ENCODE results near the gene LAMB1. TPM values are rescaled to one million over a fixed set of nuclear protein-coding genes. Genes with fewer than 3 reads are reported as not detected.

The LAMB1 gene
- total and polyA plus RNA-seq, 2 of the 13 experiments (the other 11 are each of a cell fraction or from before 2014, with no cell fraction given), result 109 to 124 TPM

GRCh38 chr7:107946881-107947280, 56.1 kb downstream of the LAMB1 start:
- Histone ChIP-seq H3K4me1 (ENCODE audit: insufficient read depth, low read length) (peaks cover 40% of the 10 kb centered on the region), H3K27ac (ENCODE audit: extremely low read length, insufficient read depth, low read length) (no peak overlapping the region), H2AFZ (ENCODE audit: low read length) (no peak overlapping the region), H3K9ac (ENCODE audit: insufficient read depth, low read depth, low read length) (no peak overlapping the region), H3K36me3 (replicated peaks in 1 of 2; ENCODE audit: control insufficient read depth in 1 of 2, insufficient read depth in 2 of 2, low read length in 2 of 2) (peaks cover 29 to 60% of the 10 kb centered on the region in 2 experiments), H3K4me2 (ENCODE audit: low read depth, low read length) (no peak overlapping the region), H4K20me1 (ENCODE audit: insufficient read depth, low read length) (no peaks in the 10 kb centered on the region), H3K79me2 (ENCODE audit: insufficient read depth, low read length) (no peaks in the 10 kb centered on the region), H3K27me3 (ENCODE audit: control insufficient read depth in 1 of 2, insufficient read depth in 2 of 2, low read length in 2 of 2) (no peaks in the 10 kb centered on the region), H3K4me3 (replicated peaks in 1 of 3; ENCODE audit: insufficient read depth in 1 of 3, low read depth in 2 of 3, low read length in 3 of 3) (no peak overlapping the region), H3K9me3 (ENCODE audit: low read length) (no peaks in the 10 kb centered on the region)
- no TSS peak for BruUV-seq (replicated peaks)
- no peak for DNase-seq (ENCODE audit: low spot score)
- no peak for FAIRE-seq
- WGBS (ENCODE audit: low lambda C conversion rate), result 95% methylated on average over 6 of the region's 6 CpGs
- no peak for ATAC-seq
- in situ Hi-C loops (cut with HindIII; ENCODE audit: extremely low pct_ligation_motif_present, low pct_unique_long_range_greater_than_20kb), result no loop called here
- CTCF ChIA-PET (ENCODE audit: low intra/inter-chr PET ratio, low total read pairs), result no interaction called here
- POLR2A ChIA-PET, result no interaction called here
- TF ChIP-seq ZEB1 (IDR thresholded peaks at IDR 0.05; ENCODE audit: insufficient replicate concordance, low read depth) (no peak), ZNF782 (CRISPR knock-in tag; IDR thresholded peaks at IDR 0.05; ENCODE audit: borderline replicate concordance) (no peak), ZNF362 (CRISPR knock-in tag; IDR thresholded peaks at IDR 0.05; ENCODE audit: borderline replicate concordance) (no peak), ZNF10 (CRISPR knock-in tag; IDR thresholded peaks at IDR 0.05; ENCODE audit: borderline replicate concordance, low read depth) (no peak), USF2 (IDR thresholded peaks at IDR 0.05; ENCODE audit: low read depth, low read length) (no peak), USF2 (CRISPR knock-in tag; IDR thresholded peaks at IDR 0.05; ENCODE audit: borderline replicate concordance) (no peak), SALL1 (CRISPR knock-in tag; IDR thresholded peaks at IDR 0.05) (no peak), TARDBP (CRISPR knock-in tag; IDR thresholded peaks at IDR 0.05) (no peak), NFIC (IDR thresholded peaks at IDR 0.05; ENCODE audit: low read length) (no peak), ZBTB37 (CRISPR knock-in tag; IDR thresholded peaks at IDR 0.05) (no peak), NFE2L1 (CRISPR knock-in tag; IDR thresholded peaks at IDR 0.05; ENCODE audit: borderline replicate concordance) (no peak), ZNF44 (CRISPR knock-in tag; IDR thresholded peaks at IDR 0.05) (no peak), ZSCAN9 (CRISPR knock-in tag; IDR thresholded peaks at IDR 0.05; ENCODE audit: borderline replicate concordance) (no peak), NR2F2 (IDR thresholded peaks at IDR 0.05; ENCODE audit: borderline replicate concordance, low read depth) (no peak), KAT2B (IDR thresholded peaks at IDR 0.05; ENCODE audit: borderline replicate concordance, low read depth, low read length) (no peak), AKAP8 (CRISPR knock-in tag; IDR thresholded peaks at IDR 0.05) (no peak), FOXC1 (CRISPR knock-in tag; IDR thresholded peaks at IDR 0.05; ENCODE audit: borderline replicate concordance) (no peak), ZC3H13 (CRISPR knock-in tag; IDR thresholded peaks at IDR 0.05) (no peak)
- TF ChIP-seq, protein P1, sequence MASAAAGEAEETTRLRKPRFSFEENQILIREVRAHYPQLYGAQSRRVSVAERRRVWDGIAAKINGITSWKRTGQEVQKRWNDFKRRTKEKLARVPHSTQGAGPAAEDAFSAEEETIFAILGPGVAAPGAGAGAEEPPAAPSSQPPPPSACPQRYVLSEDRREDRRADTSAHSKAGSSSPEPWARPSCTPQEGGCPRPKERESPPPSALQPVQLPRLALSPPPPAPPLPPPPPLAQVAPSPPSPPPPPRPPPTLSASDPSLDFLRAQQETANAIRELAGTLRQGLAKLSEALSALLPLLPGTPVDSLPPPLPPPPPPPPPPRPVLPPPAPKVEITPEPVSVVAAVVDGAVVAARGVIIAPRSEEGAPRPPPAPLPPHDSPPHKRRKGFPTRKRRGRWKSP (CRISPR knock-in tag; IDR thresholded peaks at IDR 0.05), result no peak
- TF ChIP-seq, protein P2, sequence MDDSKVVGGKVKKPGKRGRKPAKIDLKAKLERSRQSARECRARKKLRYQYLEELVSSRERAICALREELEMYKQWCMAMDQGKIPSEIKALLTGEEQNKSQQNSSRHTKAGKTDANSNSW (CRISPR knock-in tag; IDR thresholded peaks at IDR 0.05; ENCODE audit: borderline replicate concordance), result no peak
- TF ChIP-seq, protein P3, sequence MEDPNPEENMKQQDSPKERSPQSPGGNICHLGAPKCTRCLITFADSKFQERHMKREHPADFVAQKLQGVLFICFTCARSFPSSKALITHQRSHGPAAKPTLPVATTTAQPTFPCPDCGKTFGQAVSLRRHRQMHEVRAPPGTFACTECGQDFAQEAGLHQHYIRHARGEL (CRISPR knock-in tag; IDR thresholded peaks at IDR 0.05), result no peak
- intact Hi-C loops (cut with micrococcal nuclease; ENCODE audit: unreplicated experiment), result no loop called here

All from HepG2 (cell line).